Right renal pelvis (tissue), 4 donors: Measurements from ENCODE around the gene MS4A18. TPM values are rescaled to one million over a fixed set of nuclear protein-coding genes. Genes with fewer than 3 reads are reported as not detected.
"Not testable (repeated sequence)": the region's sequence is repeated elsewhere in the genome, so short reads cannot be mapped to it uniquely, and the experiment has no call there.

ENCODE experiments used
- DNase-seq, 4 donors: peaks; one replicate each; pipeline ENCODE4 v3.0.0-alpha.2; 2013; ENCODE audit warnings: low read depth in 4 of 4, low spot score in 3 of 4, missing footprints in 1 of 4
- polyA plus RNA-seq, 4 donors: library from polyadenylated mRNA; unstranded; fragments of 120-200 nt; gene quantifications; one replicate each; pipeline ENCODE4 v1.2.1, GENCODE V29; 2013; ENCODE audit not compliant: insufficient read length in 4 of 4

The MS4A18 gene
- polyA plus RNA-seq, 4 donors: not detected

DNA sequence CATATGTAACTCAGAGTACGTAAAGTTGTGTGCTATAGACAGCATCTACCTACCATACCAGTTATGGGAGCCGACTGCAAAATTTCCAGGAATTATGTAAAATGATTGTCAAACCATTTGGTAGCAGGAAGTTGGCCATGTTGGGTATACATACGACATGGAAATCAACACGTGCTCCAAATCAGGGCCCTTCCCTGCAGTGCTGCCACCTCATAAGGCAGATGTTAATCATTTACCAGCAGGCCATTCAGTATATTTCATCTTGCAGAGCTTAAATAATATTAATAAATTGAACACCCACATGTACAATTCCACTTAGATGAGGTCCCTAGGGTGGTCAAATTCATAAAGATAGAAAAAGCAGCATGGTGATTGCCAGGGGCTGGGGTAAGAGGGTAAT lies 9.8 kb downstream of the MS4A18 start:
- DNase-seq: no peak

DNA sequence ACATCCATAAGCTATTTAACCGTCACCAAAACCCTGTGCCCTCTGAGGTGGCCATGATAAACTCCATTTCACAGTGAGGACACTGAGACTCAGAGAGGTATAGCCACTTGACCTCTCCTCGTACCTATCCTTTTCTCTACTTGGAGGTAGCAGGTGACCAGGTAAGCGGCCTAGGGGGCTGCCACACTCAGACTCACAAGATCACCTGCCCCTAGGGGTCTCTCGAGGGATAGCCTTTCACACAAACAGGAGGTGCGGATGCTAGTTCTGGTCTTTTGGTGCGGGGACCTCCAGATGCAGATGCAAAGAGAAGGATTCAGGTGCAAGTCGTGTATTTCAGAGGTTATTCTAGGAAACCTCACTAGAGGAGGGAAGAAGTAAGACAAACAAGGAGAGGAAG lies 14.6 kb downstream of the MS4A18 start:
- no peak for DNase-seq

DNA sequence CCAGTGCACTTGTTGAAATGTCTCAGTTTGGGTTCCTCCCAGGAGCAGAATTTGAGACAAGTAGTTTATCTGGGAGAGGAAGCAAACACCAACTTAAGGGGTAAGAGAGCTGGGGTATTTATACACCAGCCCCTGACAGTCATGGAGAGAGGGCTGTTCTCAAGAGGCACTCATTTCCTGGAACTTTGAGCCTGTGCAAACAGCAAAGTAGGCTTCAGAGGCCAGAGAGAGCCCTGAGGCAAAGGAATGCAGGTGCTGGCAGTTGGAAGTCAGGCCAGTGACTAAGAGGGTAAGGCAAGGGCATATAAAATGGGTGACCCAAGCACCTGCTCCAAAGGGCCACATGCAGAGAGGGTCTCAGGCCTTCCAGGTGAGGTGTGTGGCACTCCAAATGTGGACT lies 16.1 kb downstream of the MS4A18 start:
- DNase-seq: no peak

DNA sequence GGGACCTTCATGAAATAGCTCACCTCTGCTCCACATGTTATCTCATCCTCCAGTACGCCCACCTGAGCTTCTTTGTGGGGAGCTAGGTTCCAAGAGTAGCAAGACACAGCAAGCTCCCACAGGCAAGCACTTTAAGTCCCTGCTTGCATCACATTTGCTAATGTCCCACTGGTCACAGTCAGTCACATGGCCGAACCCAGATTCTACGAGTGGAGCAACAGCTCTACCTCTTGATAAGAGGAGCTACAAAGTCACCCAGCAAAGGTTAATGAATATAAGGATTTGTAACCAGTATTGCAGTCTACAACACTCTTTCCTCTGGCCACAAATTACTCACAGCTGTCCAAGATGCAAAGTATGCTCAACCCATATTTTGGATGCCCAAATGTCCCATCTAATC lies 16.9 kb downstream of the MS4A18 start:
- no peak for DNase-seq

DNA sequence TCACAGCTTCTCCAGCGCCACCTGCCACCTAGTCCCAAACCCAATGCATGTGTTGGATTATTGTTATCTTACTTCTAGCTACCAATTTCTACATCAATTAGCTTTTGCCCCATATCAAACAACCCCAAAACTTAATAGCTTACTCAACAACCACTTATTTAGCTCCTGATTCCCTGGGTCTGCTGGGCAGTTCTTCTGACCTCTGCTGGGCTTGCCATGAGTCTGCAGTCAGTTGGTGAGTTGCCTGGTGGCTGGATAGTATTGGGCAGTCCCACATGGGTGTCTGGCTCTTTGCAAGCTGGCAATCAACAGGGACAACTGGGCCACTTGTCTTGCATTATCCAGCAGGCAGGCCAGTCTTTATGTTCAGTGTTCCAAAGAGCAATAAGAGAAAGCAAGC lies 18.5 kb downstream of the MS4A18 start:
- no peak for DNase-seq

DNA sequence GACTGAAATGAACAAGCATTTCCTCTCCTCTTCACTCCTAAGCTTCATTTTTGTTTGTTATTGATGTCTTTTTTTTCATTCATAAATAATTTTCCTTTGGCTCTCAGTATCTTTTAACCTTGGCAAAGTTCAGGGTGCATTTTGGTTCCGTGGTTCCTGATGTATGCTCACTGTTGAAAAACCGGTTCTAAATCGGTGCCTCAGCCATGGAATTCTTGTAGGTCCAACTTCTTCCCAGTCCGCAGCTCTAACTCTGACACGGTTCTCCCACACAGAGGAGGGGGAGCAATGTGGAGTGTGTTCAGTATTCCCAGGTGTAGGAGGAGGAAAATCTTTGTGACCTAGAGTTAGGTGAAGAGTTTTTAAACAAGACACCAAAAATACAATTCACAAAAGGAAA lies 19.6 kb downstream of the MS4A18 start:
- DNase-seq: no peak

DNA sequence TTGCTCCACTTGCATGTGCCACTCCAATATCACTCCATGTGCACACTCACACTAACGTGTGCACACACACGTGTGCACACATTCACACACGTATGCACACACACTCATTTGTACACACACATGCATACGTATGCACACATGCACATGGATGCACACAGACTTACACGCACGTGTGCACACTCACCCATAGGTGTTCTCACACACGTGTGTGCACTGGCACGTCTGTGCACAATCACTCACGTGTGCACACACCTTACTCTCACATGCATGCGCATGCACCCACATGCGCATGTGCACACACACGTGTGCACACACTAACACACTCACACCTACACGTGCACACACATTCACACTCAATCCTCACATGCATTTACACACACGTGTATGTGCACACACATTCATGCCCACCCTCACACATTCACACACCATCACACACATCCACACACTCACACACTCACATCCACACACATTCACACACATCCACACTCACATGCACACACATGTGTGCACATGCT lies 22.9 kb downstream of the MS4A18 start:
- no peak for DNase-seq

DNA sequence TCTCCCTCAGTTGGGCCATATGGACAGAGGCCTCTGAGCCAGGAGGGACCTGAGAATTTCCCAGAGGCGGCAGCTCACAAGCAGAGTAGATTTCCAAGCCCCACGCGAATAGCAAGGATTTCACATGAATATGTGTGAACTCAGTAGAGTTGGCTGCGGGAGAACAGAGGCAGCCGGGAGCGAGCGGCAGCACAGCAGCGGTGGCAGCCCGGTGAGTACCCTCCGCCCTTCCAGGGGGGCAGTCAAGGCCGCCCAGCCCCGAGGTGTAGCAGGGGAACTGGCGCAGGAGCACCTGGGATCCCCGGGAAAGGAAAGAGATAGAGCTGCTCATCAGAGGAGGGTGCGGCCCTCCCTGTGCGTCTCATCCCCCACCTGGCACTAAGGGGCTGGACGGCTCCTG lies 23.7 kb downstream of the MS4A18 start:
- no peak for DNase-seq

DNA sequence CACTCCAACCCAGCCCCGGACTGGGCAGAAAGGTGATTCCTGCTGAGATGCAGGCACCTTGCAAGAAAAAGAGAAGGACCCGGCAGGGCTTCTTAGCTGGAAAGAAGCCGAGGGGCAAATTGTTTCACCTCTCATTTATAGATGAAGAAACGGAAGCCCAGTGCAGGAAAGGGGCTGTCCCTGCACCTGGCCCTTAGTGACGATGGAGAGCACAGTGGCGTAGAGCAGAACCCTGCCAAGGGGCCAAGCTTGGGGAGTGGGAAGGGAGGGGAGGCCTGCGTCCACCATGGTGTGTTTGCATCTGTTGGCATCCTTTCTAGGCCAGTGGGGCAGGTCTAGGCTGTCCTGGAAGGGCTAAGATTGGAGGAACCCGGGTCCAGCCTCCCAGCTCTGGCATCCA lies 24.3 kb downstream of the MS4A18 start:
- DNase-seq: no peak

DNA sequence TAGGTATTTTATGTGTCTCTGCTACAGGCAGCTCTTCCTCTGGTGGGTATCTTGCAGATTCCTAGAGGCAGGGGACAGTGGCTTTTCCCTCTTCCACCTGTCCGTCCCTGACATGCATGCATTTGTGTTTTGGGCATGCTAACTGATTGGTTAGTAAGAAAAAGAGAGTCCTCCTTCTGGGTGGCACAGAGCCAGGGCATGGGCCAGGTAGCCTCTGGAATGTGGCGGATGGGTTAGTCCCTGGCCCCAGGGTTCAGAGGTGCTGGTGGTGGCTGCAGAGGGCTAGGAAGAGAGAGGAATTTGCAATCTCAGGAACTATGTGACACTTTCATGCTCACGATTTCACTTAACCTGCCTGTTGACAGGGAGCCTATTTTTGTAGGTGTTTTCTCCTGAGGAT lies 26.4 kb downstream of the MS4A18 start:
- DNase-seq: no peak

DNA sequence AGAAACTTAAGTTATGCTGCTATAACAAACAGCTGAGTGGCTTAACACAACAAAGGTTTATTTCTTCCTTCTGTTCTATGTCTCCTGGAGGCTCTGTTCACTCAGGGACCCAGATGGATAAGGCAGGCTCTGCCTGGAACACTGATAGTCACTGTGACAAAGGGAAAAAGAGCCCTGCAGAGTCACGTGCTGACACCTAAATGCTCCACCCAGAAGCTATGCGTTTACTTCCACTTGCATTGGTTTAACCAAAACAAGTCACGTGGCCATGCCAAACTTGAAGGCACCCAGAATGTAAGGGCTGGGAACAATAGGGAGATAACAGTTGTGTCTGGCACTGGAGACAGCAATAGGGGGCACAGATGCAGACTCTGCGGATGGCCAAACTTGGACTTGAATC lies 28.8 kb downstream of the MS4A18 start:
- no peak for DNase-seq

DNA sequence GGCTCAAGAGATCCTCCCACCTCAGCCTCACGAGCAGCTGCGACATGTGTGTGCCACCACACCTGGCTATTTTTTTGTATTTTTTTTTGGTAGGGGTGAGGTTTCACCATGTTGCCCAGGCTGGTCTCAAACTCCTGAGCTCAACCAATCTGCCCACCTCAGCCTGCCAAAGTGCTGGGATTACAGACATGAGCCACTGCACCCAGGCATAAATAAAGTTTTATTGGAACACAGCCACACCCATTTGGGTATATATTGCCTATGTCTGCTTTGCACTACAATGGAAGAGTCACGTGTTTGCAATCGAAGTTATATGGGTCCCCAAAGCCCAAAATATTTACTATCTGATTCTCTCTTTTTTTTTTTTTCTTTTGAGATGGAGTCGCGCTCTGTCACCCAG lies 30.4 kb downstream of the MS4A18 start:
- DNase-seq: no peak

DNA sequence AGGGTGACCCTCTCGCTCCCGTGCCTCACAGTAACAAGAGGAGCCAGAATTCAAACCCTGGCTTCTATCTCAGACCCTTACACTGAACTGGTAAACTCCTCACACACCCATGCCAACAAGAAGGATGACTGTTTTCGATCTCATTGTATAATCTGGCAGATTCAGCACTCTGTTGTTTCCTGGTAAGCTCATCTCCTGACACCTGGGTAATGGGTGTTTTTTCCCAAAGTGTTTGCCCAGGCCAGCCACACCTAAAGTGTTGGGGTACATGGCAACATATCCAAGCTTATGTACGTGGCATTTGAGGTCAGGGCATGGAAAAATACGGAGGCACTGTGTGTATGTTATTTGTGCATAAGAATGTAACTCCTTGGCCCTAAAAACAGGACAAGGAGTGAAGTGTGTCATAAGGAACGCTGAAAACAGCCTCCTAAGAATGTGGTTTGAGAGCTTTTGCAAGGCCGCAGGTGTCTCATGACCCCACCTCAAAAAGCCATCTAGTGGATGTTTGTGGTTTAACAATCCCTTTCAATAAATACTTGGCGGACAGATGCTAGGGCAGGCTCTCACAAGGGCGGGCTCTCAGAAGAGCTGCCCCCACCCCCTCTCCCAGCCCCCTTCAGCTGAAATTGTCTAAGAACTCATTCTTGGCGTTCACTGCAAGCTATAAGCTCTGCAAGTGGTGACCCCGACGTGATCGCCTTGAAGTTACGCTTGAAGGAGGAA lies 31.9 kb downstream of the MS4A18 start, which contains the start of gene MS4A15:
Gene MS4A15 (plus strand): TSS at position 561 of the 726 bp plus-strand sequence. CDS start 6,867 bp downstream, outside the sequence.
- no peak for DNase-seq

DNA sequence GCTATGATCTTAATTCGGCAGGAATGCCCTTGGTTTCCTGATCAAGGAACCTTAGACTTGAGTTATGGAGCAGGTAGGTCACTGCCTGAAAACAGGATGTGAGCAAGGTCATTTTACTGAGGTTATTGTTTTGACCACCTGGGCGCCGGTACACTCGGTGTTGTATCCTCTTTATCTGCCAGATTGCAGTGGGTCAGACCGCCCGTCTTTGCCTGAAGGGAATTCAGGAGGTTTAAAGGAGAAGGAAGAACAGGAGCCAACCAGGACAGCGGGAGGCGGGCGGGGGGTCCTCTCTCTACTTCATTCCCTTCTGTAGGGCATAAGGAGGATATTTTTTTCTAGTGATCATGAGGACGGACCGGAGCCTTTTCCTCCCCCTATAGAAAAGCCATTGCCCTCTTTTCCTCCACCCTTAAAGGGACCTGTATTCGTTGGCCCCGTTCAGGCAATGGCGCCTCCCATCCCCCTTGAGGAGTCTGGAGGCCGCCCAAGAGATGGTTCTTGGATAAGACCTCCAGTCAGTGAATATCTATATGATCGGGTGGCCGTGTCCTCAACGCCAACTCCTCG lies 32.8 kb downstream of the MS4A18 start:
- DNase-seq: no peak

DNA sequence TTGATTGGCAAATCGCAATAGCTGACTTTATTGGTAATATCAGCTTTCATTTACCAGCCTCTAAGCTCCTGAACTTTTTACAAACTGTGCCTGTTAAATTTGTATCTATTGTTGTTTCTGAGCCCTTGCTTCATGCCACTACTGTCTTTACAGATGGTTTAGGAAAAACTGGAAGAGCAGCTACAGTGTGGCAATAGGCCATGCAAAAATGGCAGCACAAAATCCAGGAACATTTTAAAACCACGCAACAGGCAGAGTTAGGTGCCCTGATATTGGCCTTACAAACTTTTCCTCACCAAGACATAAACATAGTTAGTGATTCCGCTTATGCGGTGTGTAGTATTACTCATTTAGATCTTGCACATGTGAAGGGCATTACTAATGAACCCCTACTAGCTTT lies 34.2 kb downstream of the MS4A18 start:
- DNase-seq: not testable (repeated sequence)

DNA sequence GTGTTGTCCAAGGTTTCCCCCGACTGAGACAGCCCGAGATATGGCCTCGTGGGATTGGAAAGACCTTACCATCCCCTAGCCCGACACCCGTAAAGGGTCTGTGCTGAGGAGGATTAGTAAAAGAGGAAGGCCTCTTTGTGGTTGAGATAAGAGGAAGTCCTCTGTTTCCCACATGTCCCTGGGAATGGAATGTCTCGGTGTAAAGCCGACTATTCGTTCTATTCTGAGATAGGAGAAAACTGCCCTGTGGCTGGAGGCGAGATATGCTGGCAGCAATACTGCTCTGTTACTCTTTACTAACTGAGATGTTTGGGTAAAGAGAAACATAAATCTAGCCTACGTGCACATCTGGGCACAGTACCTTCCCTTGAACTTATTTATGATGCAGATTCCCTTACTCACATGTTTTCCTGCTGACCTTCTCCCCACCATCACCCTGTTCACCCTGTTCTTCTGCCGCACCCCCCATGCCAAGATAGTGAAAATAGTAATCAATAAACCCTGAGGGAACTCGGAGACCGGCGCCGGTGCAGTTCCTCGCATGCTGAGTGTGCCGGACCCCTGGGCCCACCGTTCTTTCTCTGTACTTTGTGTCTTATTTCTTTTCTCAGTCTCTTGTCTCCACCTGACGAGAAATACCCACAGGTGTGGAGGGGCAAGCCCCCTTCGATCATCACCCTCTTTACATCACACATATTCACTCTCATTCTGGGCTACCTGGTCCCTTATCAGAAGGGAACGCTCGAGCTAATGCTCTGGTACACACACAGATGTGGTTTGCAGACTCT lies 35.1 kb downstream of the MS4A18 start:
- DNase-seq: not testable (repeated sequence)

DNA sequence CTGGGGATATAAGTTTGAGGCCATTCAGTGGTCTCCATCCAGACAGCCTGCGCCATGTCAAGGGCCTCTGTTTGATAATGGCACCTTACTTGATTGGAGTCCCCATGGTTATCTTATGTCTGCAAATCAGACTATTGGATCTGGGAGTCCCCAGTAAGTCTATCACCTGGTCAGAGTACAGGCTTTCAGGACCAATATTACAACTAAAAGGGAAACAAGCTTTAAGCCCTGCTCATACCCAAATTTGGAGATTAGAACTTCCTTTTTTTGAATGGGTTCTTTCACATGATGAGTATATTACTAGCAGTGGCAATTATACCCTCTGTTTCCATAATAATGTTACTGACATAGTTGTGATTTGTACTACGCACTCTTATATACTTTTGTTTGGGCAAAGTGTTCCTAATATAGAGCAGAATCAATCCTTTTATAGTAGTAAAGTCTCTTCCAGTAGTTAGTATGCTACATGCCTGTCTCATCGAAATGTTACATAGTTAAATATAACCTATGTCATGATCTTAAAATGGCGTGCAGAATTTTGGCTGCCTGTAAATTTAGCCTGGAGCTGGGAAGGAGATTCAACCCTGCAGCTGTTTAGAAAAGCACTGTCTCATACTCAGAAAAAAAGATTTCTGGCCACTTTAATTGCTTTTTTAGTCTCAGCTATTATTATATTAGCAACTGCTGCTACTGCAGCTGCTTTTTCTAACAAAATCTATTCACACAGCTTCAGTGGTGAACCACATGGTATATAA lies 37.1 kb downstream of the MS4A18 start:
- DNase-seq: no peak

DNA sequence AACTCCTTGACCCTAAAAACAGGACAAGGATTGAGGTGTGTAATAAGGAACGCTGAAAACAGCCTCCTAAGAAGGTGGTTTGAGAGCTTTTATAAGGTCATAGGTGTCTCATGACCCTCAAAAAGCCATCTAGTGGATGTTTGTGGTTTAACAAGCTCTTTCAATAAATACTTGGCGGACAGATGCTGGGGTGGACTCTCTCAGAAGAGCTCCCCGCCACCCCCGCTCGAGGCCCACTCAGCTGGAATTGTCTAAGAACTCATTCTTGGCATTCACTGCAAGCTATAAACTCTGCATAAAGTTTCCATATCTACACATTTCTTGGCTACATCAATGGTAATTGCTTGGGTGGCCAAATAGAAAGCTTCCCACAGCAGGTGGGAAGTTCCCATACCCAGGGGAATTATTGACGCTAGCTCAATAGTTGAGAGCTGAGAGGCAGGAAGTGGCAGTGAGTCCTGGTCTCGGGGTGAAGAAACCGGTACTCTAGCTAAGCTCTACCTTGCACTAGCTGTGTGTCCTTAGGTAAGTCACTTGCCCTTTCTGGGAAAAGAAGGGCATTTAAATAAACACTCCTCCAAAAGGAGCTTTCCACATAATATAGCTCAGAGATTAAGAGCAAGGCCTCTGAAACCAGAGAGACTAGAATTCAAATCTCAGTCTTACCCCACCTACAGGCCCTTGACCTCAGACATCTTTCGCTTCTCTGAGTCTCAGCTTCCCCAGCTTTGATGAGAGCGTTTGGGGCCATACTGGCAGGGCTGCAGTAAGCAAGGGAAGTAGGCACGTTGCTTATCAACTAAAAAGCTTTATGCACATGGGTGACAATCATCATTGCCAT lies 38.6 kb downstream of the MS4A18 start:
- DNase-seq: no peak

DNA sequence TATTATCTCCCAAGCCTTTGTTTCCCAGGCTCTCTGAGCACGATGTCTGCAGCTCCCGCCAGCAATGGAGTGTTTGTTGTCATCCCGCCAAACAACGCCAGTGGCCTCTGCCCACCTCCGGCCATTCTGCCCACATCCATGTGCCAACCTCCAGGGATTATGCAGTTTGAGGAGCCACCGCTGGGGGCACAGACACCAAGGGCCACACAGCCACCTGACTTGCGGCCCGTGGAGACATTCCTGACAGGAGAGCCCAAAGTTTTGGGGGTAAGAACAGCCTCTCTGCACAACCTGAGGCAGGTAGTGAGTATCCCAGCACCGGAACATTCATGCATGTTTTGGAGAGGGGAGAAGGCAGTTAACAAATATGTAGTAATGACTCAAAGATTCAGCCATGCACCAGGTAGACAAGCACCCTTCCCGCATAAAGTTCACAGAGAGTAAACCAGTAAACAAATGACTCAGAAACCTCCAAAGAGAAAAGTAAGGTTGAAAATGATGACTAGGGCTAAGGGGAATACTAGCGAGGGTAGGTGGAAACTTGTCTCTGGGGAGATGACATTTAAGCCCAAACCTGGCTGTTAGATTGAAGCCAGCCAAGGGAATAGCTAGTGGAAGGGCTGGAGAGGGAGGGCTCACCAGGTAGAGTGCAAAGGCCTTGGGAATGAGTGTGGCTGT lies 39.3 kb downstream of the MS4A18 start:
- no peak for DNase-seq
